HepG2 (cell line): Measurements from ENCODE around the gene C2. TPM values are rescaled to one million over a fixed set of nuclear protein-coding genes. Genes with fewer than 3 reads are reported as not detected.

Experiments used
- CBX1 ChIP-seq: IDR thresholded peaks from one replicate; pipeline ENCODE4 v1.6.1; 2016; ENCODE audit warnings: antibody characterized with exemption, low read depth
- HNRNPLL ChIP-seq: fragments of 200-400 bp; formaldehyde crosslinking; IDR thresholded peaks from 2 replicates; pipeline ENCODE4 v1.6.1; 2017; ENCODE audit warnings: mild to moderate bottlenecking, low read depth, low read length; ENCODE audit not compliant: poor library complexity, severe bottlenecking
- NFYB ChIP-seq: sonication (generic); formaldehyde crosslinking; IDR thresholded peaks from 2 replicates; pipeline ENCODE4 v1.4.0; 2020; ENCODE audit warnings: missing genetic modification reagents
- NR2F1 ChIP-seq, 2 experiments: fragments of 450-650 bp in 1 of 2; formaldehyde crosslinking in 1 of 2; IDR thresholded peaks; 2 replicates each; pipeline versions ENCODE4 v1.5.0 to v1.6.1; 2016 to 2020; ENCODE audit warnings: mild to moderate bottlenecking in 1 of 2, missing compliant biosample characterization in 1 of 2, missing genetic modification reagents in 1 of 2, moderate library complexity in 1 of 2
- PPARG ChIP-seq: conservative IDR thresholded peaks from 2 replicates; pipeline ENCODE4 v1.6.1; 2016; ENCODE audit warnings: missing biosample characterization, missing genetic modification reagents
- PRMT3 ChIP-seq: sonication (generic); formaldehyde crosslinking; IDR thresholded peaks from 2 replicates; pipeline ENCODE4 v1.8.1; 2022; ENCODE audit warnings: low read depth, mild to moderate bottlenecking, moderate library complexity, missing genetic modification reagents, borderline replicate concordance
- TCF7L2 ChIP-seq: IDR thresholded peaks from 2 replicates; pipeline ENCODE4 v1.6.1; 2011; ENCODE audit warnings: mild to moderate bottlenecking, low read depth, low read length, moderate library complexity
- THAP11 ChIP-seq: IDR thresholded peaks from 2 replicates; pipeline ENCODE4 v1.6.1; 2016; ENCODE audit warnings: missing biosample characterization, missing genetic modification reagents
- ZFP1 ChIP-seq: IDR thresholded peaks from 2 replicates; pipeline ENCODE4 v1.6.1; 2016
- ZFP90 ChIP-seq: sonication (generic); formaldehyde crosslinking; IDR thresholded peaks from 2 replicates; pipeline ENCODE4 v1.8.0; 2022; ENCODE audit warnings: missing genetic modification reagents, mild to moderate bottlenecking, inconsistent platforms, borderline replicate concordance
- ZNF12 ChIP-seq: sonication (generic); formaldehyde crosslinking; IDR thresholded peaks from 2 replicates; pipeline ENCODE4 v1.5.0; 2020; ENCODE audit warnings: missing genetic modification reagents
- ZNF253 ChIP-seq: sonication (generic); formaldehyde crosslinking; IDR thresholded peaks from 2 replicates; pipeline ENCODE4 v1.8.0; 2022; ENCODE audit warnings: mild to moderate bottlenecking, missing genetic modification reagents, borderline replicate concordance
- ZNF34 ChIP-seq: sonication (generic); formaldehyde crosslinking; IDR thresholded peaks from 2 replicates; pipeline ENCODE4 v1.4.0; 2020; ENCODE audit warnings: mild to moderate bottlenecking, missing genetic modification reagents, borderline replicate concordance
- ZNF674 ChIP-seq: sonication (generic); formaldehyde crosslinking; IDR thresholded peaks from 2 replicates; pipeline ENCODE4 v1.5.0; 2020; ENCODE audit warnings: low read depth, mild to moderate bottlenecking, missing genetic modification reagents
- polyA plus RNA-seq, 8 experiments: library from polyadenylated mRNA; depleted of rRNA in 3 of 8; stranded (reverse) in 7 of 8; unstranded in 1 of 8; fragments of >200 nt; fragmentation: Illumina TruSeq in 4 of 8; extraction: Trizol in 4 of 8; gene quantifications; 2 replicates each; pipeline versions ENCODE4 v1.2.1 to v1.2.3, GENCODE V29; 2011 to 2016; ENCODE audit warnings: low read depth in 4 of 8, missing spikeins in 1 of 8, mixed read lengths in 1 of 8; ENCODE audit not compliant: insufficient read depth in 1 of 8
- total RNA-seq, 5 experiments: library from RNA; depleted of rRNA; stranded (reverse); fragments of >200 nt; fragmentation: Illumina TruSeq; extraction: Trizol; gene quantifications; 2 replicates each; pipeline ENCODE4 v1.2.3, GENCODE V29; 2016; ENCODE audit warnings: low read depth in 1 of 5
- TF ChIP-seq, protein P1 (sequence below): sonication (generic); formaldehyde crosslinking; IDR thresholded peaks from 2 replicates; pipeline ENCODE4 v1.4.0; 2020; ENCODE audit warnings: missing genetic modification reagents
- TF ChIP-seq, protein P2 (sequence below): sonication (generic); formaldehyde crosslinking; IDR thresholded peaks from 2 replicates; pipeline ENCODE4 v1.5.1; 2020; ENCODE audit warnings: missing genetic modification reagents, mild to moderate bottlenecking, borderline replicate concordance
- TF ChIP-seq, protein P3 (sequence below): sonication (generic); formaldehyde crosslinking; IDR thresholded peaks from 2 replicates; pipeline ENCODE4 v1.4.0; 2020; ENCODE audit warnings: missing genetic modification reagents; ENCODE audit errors: not compliant biosample characterization
- TF ChIP-seq, protein P4 (sequence below): sonication (generic); formaldehyde crosslinking; IDR thresholded peaks from 2 replicates; pipeline ENCODE4 v1.5.1; 2020; ENCODE audit warnings: mild to moderate bottlenecking, missing genetic modification reagents, moderate library complexity
- TF ChIP-seq, protein P5 (sequence below): sonication (generic); formaldehyde crosslinking; IDR thresholded peaks from 2 replicates; pipeline ENCODE4 v1.5.0; 2020; ENCODE audit warnings: missing genetic modification reagents

The C2 gene
- total and polyA plus RNA-seq, 2 of the 13 experiments (the other 11 are each of a cell fraction or from before 2014, with no cell fraction given), result 165 to 307 TPM

DNA sequence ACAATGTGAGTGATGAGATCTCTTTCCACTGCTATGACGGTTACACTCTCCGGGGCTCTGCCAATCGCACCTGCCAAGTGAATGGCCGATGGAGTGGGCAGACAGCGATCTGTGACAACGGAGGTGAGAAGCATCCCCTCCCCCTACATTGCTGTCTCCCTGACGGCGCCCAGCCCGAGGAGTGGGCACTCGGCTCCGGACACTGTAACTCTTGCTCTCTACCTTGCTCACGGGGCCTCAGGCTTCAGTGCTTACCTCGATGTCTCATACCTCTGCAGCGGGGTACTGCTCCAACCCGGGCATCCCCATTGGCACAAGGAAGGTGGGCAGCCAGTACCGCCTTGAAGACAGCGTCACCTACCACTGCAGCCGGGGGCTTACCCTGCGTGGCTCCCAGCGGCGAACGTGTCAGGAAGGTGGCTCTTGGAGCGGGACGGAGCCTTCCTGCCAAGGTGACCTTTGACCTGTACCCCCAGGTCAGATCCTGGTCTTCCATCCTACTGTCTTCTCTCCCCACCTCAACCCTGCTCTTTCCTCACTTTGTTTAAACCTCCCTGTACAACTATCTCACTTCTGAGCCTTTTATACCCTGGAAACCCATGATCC, 19.7 kb downstream of the C2 start (continued):
- TF ChIP-seq ZNF674 (CRISPR knock-in tag), result 0 out of 2 replicates have a peak, but pooled peaks have one; percentile 37
- TF ChIP-seq HNRNPLL, result no peak
- no peak for TF ChIP-seq TCF7L2
- TF ChIP-seq, protein P1, sequence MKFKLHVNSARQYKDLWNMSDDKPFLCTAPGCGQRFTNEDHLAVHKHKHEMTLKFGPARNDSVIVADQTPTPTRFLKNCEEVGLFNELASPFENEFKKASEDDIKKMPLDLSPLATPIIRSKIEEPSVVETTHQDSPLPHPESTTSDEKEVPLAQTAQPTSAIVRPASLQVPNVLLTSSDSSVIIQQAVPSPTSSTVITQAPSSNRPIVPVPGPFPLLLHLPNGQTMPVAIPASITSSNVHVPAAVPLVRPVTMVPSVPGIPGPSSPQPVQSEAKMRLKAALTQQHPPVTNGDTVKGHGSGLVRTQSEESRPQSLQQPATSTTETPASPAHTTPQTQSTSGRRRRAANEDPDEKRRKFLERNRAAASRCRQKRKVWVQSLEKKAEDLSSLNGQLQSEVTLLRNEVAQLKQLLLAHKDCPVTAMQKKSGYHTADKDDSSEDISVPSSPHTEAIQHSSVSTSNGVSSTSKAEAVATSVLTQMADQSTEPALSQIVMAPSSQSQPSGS, result no peak
- TF ChIP-seq ZNF34 (CRISPR knock-in tag), result 0 out of 2 replicates have a peak, but pooled peaks have one; percentile 13
- no peak for TF ChIP-seq PPARG (CRISPR knock-in tag)
- no peak for TF ChIP-seq PRMT3 (CRISPR knock-in tag)
- peak in 1 of 2 experiments; percentile 22; a peak in 1 of 4 replicates for TF ChIP-seq NR2F1 (CRISPR knock-in tag; IDR thresholded peaks at IDR 0.05)
- no peak for TF ChIP-seq ZNF253
- TF ChIP-seq ZFP1 (CRISPR knock-in tag), result no peak
- TF ChIP-seq, protein P2, sequence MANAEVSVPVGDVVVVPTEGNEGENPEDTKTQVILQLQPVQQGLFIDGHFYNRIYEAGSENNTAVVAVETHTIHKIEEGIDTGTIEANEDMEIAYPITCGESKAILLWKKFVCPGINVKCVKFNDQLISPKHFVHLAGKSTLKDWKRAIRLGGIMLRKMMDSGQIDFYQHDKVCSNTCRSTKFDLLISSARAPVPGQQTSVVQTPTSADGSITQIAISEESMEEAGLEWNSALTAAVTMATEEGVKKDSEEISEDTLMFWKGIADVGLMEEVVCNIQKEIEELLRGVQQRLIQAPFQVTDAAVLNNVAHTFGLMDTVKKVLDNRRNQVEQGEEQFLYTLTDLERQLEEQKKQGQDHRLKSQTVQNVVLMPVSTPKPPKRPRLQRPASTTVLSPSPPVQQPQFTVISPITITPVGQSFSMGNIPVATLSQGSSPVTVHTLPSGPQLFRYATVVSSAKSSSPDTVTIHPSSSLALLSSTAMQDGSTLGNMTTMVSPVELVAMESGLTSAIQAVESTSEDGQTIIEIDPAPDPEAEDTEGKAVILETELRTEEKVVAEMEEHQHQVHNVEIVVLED (CRISPR knock-in tag), result no peak
- TF ChIP-seq THAP11, result peak; percentile 8; the same call in 1 of the 2 replicates
- no peak for TF ChIP-seq ZFP90 (CRISPR knock-in tag)
- TF ChIP-seq, protein P3, sequence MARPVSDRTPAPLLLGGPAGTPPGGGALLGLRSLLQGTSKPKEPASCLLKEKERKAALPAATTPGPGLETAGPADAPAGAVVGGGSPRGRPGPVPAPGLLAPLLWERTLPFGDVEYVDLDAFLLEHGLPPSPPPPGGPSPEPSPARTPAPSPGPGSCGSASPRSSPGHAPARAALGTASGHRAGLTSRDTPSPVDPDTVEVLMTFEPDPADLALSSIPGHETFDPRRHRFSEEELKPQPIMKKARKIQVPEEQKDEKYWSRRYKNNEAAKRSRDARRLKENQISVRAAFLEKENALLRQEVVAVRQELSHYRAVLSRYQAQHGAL (CRISPR knock-in tag), result no peak
- no peak for TF ChIP-seq CBX1
- TF ChIP-seq, protein P4, sequence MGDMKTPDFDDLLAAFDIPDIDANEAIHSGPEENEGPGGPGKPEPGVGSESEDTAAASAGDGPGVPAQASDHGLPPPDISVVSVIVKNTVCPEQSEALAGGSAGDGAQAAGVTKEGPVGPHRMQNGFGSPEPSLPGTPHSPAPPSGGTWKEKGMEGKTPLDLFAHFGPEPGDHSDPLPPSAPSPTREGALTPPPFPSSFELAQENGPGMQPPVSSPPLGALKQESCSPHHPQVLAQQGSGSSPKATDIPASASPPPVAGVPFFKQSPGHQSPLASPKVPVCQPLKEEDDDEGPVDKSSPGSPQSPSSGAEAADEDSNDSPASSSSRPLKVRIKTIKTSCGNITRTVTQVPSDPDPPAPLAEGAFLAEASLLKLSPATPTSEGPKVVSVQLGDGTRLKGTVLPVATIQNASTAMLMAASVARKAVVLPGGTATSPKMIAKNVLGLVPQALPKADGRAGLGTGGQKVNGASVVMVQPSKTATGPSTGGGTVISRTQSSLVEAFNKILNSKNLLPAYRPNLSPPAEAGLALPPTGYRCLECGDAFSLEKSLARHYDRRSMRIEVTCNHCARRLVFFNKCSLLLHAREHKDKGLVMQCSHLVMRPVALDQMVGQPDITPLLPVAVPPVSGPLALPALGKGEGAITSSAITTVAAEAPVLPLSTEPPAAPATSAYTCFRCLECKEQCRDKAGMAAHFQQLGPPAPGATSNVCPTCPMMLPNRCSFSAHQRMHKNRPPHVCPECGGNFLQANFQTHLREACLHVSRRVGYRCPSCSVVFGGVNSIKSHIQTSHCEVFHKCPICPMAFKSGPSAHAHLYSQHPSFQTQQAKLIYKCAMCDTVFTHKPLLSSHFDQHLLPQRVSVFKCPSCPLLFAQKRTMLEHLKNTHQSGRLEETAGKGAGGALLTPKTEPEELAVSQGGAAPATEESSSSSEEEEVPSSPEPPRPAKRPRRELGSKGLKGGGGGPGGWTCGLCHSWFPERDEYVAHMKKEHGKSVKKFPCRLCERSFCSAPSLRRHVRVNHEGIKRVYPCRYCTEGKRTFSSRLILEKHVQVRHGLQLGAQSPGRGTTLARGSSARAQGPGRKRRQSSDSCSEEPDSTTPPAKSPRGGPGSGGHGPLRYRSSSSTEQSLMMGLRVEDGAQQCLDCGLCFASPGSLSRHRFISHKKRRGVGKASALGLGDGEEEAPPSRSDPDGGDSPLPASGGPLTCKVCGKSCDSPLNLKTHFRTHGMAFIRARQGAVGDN, result peak; percentile 38
- TF ChIP-seq ZNF12 (CRISPR knock-in tag), result no peak
- TF ChIP-seq NFYB (CRISPR knock-in tag), result no peak
- TF ChIP-seq, protein P5, sequence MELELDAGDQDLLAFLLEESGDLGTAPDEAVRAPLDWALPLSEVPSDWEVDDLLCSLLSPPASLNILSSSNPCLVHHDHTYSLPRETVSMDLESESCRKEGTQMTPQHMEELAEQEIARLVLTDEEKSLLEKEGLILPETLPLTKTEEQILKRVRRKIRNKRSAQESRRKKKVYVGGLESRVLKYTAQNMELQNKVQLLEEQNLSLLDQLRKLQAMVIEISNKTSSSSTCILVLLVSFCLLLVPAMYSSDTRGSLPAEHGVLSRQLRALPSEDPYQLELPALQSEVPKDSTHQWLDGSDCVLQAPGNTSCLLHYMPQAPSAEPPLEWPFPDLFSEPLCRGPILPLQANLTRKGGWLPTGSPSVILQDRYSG (CRISPR knock-in tag), result 0 out of 2 replicates have a peak, but pooled peaks have one; percentile 35
